Epithelial cell of prostate (primary cell): ENCODE measurements around the gene DCUN1D2.

Experiments used
- DNase-seq: peaks from one replicate; pipeline ENCODE4 v3.0.0-alpha.2; 2011; ENCODE audit warnings: low read depth, low spot score
- H3K27ac ChIP-seq: fragments of 450-650 bp; 2 replicates; pipeline ENCODE4 v1.5.1; 2017; ENCODE audit warnings: mild to moderate bottlenecking

DCUN1D2 gene

GRCh38 chr13:113490496-113491417 lies at the start of gene DCUN1D2:
TSS of gene DCUN1D2 (minus strand) at chr13:113490711. CDS start at chr13:113490669, 42 bp downstream.
- DNase-seq: peak; percentile 69

GRCh38 chr13:113539822-113540221 lies 49.3 kb upstream of the DCUN1D2 start:
- no peak overlapping the region for H3K27ac ChIP-seq
- no peak for DNase-seq

More at GRCh38 chr13:113490496-113491417, at the start of gene DCUN1D2:
- H3K27ac ChIP-seq: peak within 1 kb of the TSS; percentile 75

GRCh38 chr13:113539176-113539575 lies 48.7 kb upstream of the DCUN1D2 start:
- DNase-seq: no peak
- H3K27ac ChIP-seq: no peak overlapping the region

- DNase-seq: no peak
These were observed 48.2 kb upstream of the DCUN1D2 start for GRCh38 chr13:113538689-113539058.

GRCh38 chr13:113537909-113538688 lies 47.6 kb upstream of the DCUN1D2 start:
- DNase-seq: no peak
- no peak overlapping the region for H3K27ac ChIP-seq

More at GRCh38 chr13:113538689-113539058, 48.2 kb upstream of the DCUN1D2 start:
- H3K27ac ChIP-seq: no peak overlapping the region

- DNase-seq: no peak
- no peak overlapping the region for H3K27ac ChIP-seq
These were observed 46.7 kb upstream of the DCUN1D2 start for GRCh38 chr13:113537205-113537604.

GRCh38 chr13:113536461-113537110 lies 46.1 kb upstream of the DCUN1D2 start:
- DNase-seq: no peak
- H3K27ac ChIP-seq: no peak overlapping the region

GRCh38 chr13:113535381-113535781 lies 44.9 kb upstream of the DCUN1D2 start:
- no peak for DNase-seq
- no peak overlapping the region for H3K27ac ChIP-seq

- H3K27ac ChIP-seq: peak overlapping the region; percentile 7
- DNase-seq: no peak
These were observed 43.8 kb upstream of the DCUN1D2 start for GRCh38 chr13:113534236-113534860.

- H3K27ac ChIP-seq: peak overlapping the region; percentile 7
- peak; percentile 53 for DNase-seq
These were observed 42.8 kb upstream of the DCUN1D2 start for GRCh38 chr13:113533161-113533840.

GRCh38 chr13:113532156-113532806 lies 41.8 kb upstream of the DCUN1D2 start:
- DNase-seq: peak; percentile 27
- H3K27ac ChIP-seq: peak overlapping the region; percentile 24

GRCh38 chr13:113531041-113531873 lies 40.7 kb upstream of the DCUN1D2 start:
- H3K27ac ChIP-seq: no peak overlapping the region
- no peak for DNase-seq

GRCh38 chr13:113528813-113529180 lies 38.3 kb upstream of the DCUN1D2 start:
- no peak for DNase-seq
- no peak overlapping the region for H3K27ac ChIP-seq

GRCh38 chr13:113528101-113528812 lies 37.7 kb upstream of the DCUN1D2 start:
- no peak overlapping the region for H3K27ac ChIP-seq

GRCh38 chr13:113527272-113527958 lies 36.9 kb upstream of the DCUN1D2 start:
- DNase-seq: no peak
- no peak overlapping the region for H3K27ac ChIP-seq

More at GRCh38 chr13:113528101-113528812, 37.7 kb upstream of the DCUN1D2 start:
- DNase-seq: no peak

- DNase-seq: no peak
- H3K27ac ChIP-seq: no peak overlapping the region
These were observed 36.1 kb upstream of the DCUN1D2 start for GRCh38 chr13:113526466-113527220.
